Motor neuron (in vitro differentiated cells): Measurements from ENCODE around the gene HHATL. TPM values are rescaled to one million over a fixed set of nuclear protein-coding genes. Genes with fewer than 3 reads are reported as not detected.
A peak's percentile ranks its signal among the peaks of the same experiment; 100 is the strongest.

Experiments used
- ATAC-seq, 8 experiments: fragments of 200-7000 bp; cut with Tn5 transposase; replicated peaks in 6 of 8; 2 replicates each; pipeline ENCODE4 v1.8.0; 2021; ENCODE audit warnings: mild to moderate bottlenecking in 8 of 8, moderate library complexity in 8 of 8
- H3K27ac ChIP-seq, 2 donors: fragments of 250-450 bp; sonication (Bioruptor Pico); 2 replicates each; pipeline ENCODE4 v1.9.0; 2021; ENCODE audit warnings: antibody characterized with exemption in 2 of 2, mild to moderate bottlenecking in 2 of 2, moderate library complexity in 1 of 2
- H3K4me1 ChIP-seq, 2 donors: fragments of 250-450 bp; sonication (Bioruptor Pico); replicated peaks in 1 of 2; 2 replicates each; pipeline ENCODE4 v1.6.1; 2021; ENCODE audit warnings: antibody characterized with exemption in 2 of 2, mild to moderate bottlenecking in 2 of 2, moderate library complexity in 1 of 2
- H3K4me3 ChIP-seq, 5 donors: fragments of 250-450 bp; sonication (Bioruptor Pico); 2 replicates each; pipeline ENCODE4 v1.9.0; 2021; ENCODE audit warnings: antibody characterized with exemption in 5 of 5, mild to moderate bottlenecking in 5 of 5, moderate library complexity in 4 of 5
- WGBS, 10 experiments: fragments of 450-650 bp; shearing (Covaris generic); methylation state at CpG; one replicate each; pipeline ENCODE4 v1.0.0; 2022; 5-methylcytosine and 5-hydroxymethylcytosine counted together
- in situ Hi-C, 9 experiments: fragments of 400-800 bp; cut with MboI; loops; one replicate each; pipeline ENCODE4 v1.15.0; 2021; ENCODE audit warnings: low sequenced_read_pairs in 9 of 9, low pct_unique_long_range_greater_than_20kb in 2 of 9; ENCODE audit not compliant: unreplicated experiment in 9 of 9
- total RNA-seq, 8 experiments: library from RNA; unstranded; fragments of 300-600 nt; gene quantifications; 2 replicates each; pipeline versions ENCODE4 v1.2.3 to v1.2.4, GENCODE V29; 2022

Gene HHATL
- total RNA-seq, 8 experiments from 2014 or later, result 0.22 to 2.6 (median 1.2) TPM; not detected in 2

DNA sequence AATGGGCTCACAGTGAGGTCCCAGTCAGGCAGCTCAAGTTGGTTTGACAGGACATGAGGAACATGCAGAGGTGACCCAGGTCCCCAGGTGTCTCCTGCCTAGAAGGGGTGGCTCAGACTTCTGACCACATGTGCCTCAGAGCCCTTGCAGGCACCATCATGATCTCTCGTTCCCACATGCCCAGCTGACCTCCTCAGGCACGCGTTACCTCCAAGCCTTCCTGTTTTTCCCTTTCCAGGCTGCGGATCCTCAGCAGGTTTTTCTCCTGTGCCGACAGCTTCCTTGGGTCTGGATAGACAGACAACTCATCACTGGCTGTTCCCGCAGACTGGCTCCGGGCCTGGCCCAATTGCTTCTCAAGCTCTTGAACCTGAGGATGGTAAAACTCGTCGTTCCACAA is 40.1 kb upstream of the HHATL start:
- ATAC-seq, result no peak
- 69 to 100% (median 93%) methylated on average over 1 to 8 of the region's 9 CpGs; no CpG with 5 or more reads in 5 of the 10 experiments for WGBS, 10 experiments
- Histone ChIP-seq H3K4me1 (peaks cover 0 to 5% of the 10 kb centered on the region in 2 donors), H3K4me3 (no peak overlapping the region), H3K27ac (no peak overlapping the region)
- in situ Hi-C loops, result loop anchor here in 1 of 9 experiments (10.0 kb wide), 1 partner anchor 88 kb away; the partner anchor contains the start of gene ZBTB47

DNA sequence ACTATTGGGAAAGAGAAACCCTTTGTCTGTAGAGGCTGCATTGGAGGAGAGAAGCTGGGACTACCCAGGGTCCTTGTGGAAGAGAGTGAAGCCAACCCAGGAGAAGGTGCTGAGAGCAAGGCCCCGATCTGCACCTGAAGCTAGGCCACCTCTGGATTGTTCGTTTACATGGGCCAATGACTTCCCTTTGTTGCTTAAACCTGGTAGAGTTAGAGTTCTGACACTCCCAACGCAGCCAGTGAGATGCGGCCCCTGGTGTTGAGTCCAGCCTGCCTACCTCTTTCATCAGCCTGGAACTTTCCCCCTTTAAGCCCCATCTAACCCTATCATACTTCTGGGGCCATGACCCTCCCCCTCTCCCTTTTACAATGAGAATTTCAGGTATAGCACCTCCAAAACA is 39.7 kb upstream of the HHATL start:
- H3K27ac ChIP-seq, result no peak overlapping the region
- H3K4me3 ChIP-seq, result no peak overlapping the region
- ATAC-seq, result no peak
- H3K4me1 ChIP-seq, result peaks cover 0 to 5% of the 10 kb centered on the region in 2 donors
- in situ Hi-C loops, result loop anchor here in 1 of 9 experiments (10.0 kb wide), 1 partner anchor 87 kb away; the partner anchor contains the start of gene ZBTB47
- WGBS, 10 experiments, result 54 to 80% (median 67%) methylated on average over 1 to 3 of the region's 4 CpGs; no CpG with 5 or more reads in 5 of the 10 experiments

DNA sequence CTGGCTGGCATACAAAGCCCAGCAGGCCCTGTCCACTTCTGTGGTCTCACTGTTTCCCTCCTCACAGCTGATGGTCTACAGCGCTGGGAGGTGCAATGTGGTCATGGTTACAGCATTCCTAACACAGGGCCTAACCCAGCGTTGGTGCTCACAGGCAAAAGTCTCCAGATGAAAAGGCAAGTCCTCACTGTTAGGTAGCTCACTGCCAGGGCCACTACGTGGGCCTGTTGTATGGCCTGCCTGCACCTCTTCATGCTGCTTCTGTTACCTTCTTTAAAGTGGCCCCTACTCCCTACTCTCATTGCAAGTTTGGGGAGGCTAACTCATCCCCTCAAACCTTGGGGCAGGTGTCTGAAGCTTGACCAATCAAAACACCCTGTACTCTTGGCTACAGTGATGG is 39.2 kb upstream of the HHATL start:
- in situ Hi-C loops, result loop anchor here in 1 of 9 experiments (10.0 kb wide), 1 partner anchor 87 kb away; the partner anchor contains the start of gene ZBTB47
- Histone ChIP-seq H3K4me1 (peaks cover 0 to 5% of the 10 kb centered on the region in 2 donors), H3K27ac (no peak overlapping the region), H3K4me3 (no peak overlapping the region)
- WGBS, 10 experiments, result 60 to 86% (median 80%) methylated on average over 1 to 2 of the region's 3 CpGs; no CpG with 5 or more reads in 5 of the 10 experiments
- ATAC-seq, result no peak

DNA sequence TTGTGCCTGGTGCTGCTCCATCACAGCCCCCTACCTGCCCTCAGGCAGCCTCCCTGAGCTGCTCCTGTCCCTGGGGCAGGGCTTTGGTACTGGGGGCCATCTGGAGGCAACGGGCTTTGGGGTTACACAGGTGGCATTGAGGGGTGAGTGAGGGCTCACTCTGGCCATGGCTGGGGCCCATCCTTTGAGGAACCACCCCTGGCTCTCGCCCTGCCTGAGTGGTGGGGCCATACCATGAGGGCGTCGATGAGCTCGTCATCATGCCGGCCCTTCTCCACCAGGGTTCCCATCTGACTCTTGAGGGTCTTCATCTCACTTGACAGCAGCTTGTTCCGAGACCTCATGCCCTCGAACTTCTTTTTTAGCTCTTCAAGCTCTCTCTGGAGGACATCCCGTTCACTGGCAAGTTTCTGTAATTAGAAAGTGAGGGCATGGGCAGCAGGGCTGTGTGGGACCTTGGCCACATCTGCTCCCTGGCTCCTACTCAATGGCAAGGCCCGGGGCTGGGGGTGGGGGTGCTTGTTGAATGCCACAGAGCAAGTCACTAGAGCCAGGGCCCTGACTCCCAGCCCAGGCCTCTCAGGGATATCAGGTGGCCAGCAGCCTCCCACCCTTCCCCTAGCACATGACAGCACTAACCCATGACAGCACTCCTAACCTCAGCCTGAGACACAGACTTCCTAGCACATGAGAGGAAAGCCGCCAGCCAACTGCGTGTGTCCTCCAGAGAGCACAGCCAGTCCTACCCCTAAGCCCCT is 37.0 kb upstream of the HHATL start:
- H3K27ac ChIP-seq, result no peak overlapping the region
- H3K4me1 ChIP-seq, result peaks cover 0 to 5% of the 10 kb centered on the region in 2 donors
- WGBS, 10 experiments, result 59 to 96% (median 76%) methylated on average over 3 to 10 of the region's 12 CpGs; no CpG with 5 or more reads in 4 of the 10 experiments
- peak; percentile 22 to 97 (median 77) for ATAC-seq
- H3K4me3 ChIP-seq, result no peak overlapping the region
- in situ Hi-C loops, result loop anchor here in 1 of 9 experiments (10.0 kb wide), 1 partner anchor 85 kb away; the partner anchor contains the start of gene ZBTB47

DNA sequence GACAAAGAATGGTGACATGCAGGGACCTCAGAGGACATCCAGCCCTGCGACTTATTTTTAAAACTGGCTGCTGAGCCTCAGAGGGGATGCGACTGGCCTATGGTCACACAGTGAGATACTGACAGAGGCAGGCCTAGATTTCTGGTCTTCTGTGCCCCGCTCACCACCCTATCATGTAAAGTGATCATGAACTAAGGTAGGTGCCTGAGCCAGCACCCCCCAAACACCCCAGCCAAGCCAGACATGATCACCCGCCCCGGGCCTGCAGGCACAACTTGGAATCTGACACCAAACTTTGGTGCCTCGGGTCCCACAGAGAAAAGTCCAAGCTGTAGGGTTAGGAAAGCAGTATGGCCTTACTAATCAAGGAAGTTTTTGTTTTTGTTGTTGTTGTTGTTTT is 33.9 kb upstream of the HHATL start:
- Histone ChIP-seq H3K4me3 (no peak overlapping the region), H3K27ac (no peak overlapping the region), H3K4me1 (peaks cover 4 to 12% of the 10 kb centered on the region in 2 donors)
- in situ Hi-C loops, result no loop called here
- 40 to 100% (median 79%) methylated on average over 1 to 3 of the region's 6 CpGs; no CpG with 5 or more reads in 4 of the 10 experiments for WGBS, 10 experiments
- no peak for ATAC-seq

DNA sequence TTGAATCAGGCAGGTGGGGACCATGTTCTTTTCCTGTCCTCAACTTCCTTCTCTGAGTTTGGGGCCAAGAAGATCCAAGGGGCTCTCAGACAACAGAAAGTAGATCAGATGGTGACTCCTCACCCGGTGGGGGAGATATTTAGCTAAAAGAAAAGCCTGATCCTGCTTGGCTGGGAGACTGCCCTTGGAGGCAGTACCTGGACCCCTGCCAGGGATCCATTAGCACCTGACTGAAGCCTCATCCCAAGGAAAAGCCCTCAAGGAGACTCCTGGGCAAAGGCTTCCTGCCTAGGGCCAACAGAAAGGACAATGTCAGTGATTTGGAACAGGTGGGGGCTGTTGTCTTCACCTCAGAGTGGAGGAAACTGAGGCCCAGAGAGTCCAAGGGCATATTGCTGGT is 33.5 kb upstream of the HHATL start:
- ATAC-seq, result no peak
- WGBS, 10 experiments, result no CpG with 5 or more reads among the region's 1 CpG
- Histone ChIP-seq H3K27ac (no peak overlapping the region), H3K4me3 (no peak overlapping the region), H3K4me1 (peaks cover 4 to 12% of the 10 kb centered on the region in 2 donors)
- in situ Hi-C loops, result no loop called here

DNA sequence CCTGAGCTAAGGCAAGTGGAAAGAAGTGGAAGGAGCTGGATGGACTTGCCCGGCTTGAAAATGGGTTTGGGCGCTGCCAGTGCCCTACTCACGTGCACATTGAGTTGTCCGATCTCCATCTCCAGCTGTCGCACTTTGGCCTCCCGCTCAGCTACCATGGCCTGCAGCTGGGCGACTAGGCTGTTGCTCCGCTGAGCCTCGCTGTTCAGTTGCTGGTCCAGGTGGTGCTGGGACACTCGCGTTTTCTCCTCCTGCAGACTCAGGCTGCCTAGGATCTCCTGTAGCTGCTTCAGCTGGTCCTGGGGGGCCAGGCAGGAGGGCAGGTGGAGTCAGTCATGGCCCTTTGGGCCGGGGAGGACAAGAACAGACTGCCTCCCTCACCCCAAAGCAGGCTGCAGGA is 33.0 kb upstream of the HHATL start:
- WGBS, 10 experiments, result 67 to 100% (median 90%) methylated on average over 1 to 8 of the region's 12 CpGs; no CpG with 5 or more reads in 1 of the 10 experiments
- no peak overlapping the region for H3K27ac ChIP-seq
- H3K4me1 ChIP-seq, result peaks cover 4 to 12% of the 10 kb centered on the region in 2 donors
- ATAC-seq, result no peak
- no peak overlapping the region for H3K4me3 ChIP-seq
- in situ Hi-C loops, result no loop called here

DNA sequence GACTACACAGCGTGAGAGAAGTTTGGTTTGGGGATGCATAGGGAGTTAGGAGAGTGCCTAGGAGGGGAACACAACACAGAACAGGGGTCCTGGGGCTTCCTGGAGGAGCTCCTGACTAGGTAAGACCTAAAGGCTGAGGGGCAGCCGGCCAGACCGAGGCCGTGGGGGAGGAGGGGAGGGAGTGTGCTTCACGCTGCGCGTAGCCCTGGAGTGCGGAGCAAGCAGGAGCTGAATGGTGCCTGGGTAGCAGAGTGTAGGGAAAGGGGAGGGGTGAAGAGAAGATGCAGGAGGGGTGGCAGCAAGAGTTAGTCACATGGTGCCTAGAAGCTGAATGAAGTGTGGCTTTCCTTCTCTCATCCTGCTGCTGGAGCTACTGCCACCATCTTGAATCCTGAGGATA is 32.4 kb upstream of the HHATL start:
- H3K27ac ChIP-seq, result no peak overlapping the region
- in situ Hi-C loops, result no loop called here
- WGBS, 10 experiments, result 0 to 100% (median 38%) methylated on average over 1 to 4 of the region's 8 CpGs; no CpG with 5 or more reads in 6 of the 10 experiments
- no peak for ATAC-seq
- H3K4me1 ChIP-seq, result peaks cover 4 to 12% of the 10 kb centered on the region in 2 donors
- no peak overlapping the region for H3K4me3 ChIP-seq

DNA sequence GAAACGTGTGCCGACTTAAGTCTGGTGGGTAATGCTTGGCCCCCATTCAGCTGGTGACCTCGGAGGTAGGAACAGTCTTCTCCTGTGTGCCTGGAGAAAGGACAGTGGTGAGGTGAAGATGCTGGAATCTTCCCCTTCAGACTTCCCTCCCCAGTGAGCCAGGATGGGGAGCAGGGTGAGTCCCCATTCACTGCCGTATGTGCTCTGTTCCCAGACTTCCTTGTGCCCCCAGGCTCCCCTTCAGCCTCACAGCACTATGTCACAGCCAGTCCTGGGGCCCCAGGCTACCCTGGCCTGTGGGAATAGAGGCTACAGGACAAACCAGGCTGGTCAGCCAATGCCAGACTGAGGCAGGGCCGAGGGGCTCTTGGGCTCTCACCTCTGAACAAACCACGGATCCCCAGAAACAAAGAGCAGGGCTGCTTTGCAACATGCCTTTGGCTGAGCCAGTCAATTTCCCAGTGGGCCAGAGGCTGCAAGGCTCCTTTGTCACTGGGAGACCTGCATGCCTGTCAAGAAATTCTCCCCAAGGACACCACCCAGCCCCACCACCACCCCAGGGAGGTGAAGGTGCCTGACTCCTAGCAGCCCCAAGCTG is 31.8 kb upstream of the HHATL start:
- no peak overlapping the region for H3K27ac ChIP-seq
- ATAC-seq, result no peak
- in situ Hi-C loops, result no loop called here
- WGBS, 10 experiments, result 20 to 100% (median 60%) methylated on average over 1 to 2 of the region's 6 CpGs; no CpG with 5 or more reads in 5 of the 10 experiments
- no peak overlapping the region for H3K4me3 ChIP-seq
- peaks cover 4 to 12% of the 10 kb centered on the region in 2 donors for H3K4me1 ChIP-seq

DNA sequence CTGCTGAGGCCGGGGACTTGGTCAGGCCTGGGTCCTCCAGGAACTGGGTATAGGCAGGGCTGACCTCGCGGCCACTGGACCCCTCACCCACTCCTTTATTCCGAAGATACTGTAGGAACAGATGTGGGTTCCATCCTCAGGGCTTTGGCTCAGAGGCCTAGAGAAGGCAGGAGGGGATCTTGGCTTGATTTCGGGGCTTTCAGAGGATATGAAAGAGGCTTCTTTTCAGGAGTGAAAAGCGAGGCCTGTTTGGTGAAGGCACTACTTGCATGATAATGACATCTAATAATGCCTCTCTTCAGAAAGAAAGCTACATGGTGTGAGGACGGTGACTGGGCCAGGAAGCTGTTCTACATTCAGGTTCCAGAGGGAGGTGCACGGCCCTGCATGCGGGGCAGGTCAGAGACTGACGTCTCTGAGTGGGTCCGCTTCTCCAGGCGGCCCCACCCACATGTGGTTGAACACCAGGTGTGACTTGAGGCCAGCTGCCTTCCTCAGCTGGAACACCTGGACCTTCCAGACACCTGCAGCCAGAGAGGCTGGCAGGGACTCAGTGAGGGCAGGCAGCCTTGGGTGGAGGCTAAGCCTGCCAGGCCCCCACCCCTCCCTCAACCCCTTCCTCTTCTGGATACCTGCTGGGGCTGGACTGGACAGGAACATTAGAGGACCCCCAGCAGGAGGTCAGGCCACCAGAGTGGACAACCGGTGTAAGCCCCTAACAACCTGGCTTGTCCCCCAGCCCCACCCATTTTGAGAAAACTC is 31.1 kb upstream of the HHATL start:
- in situ Hi-C loops, result no loop called here
- H3K4me3 ChIP-seq, result no peak overlapping the region
- peaks cover 4 to 12% of the 10 kb centered on the region in 2 donors for H3K4me1 ChIP-seq
- peak in 2 of 8 experiments; percentile 12 to 15 for ATAC-seq
- no peak overlapping the region for H3K27ac ChIP-seq
- WGBS, 10 experiments, result 35 to 83% (median 73%) methylated on average over 1 to 7 of the region's 13 CpGs; no CpG with 5 or more reads in 5 of the 10 experiments

DNA sequence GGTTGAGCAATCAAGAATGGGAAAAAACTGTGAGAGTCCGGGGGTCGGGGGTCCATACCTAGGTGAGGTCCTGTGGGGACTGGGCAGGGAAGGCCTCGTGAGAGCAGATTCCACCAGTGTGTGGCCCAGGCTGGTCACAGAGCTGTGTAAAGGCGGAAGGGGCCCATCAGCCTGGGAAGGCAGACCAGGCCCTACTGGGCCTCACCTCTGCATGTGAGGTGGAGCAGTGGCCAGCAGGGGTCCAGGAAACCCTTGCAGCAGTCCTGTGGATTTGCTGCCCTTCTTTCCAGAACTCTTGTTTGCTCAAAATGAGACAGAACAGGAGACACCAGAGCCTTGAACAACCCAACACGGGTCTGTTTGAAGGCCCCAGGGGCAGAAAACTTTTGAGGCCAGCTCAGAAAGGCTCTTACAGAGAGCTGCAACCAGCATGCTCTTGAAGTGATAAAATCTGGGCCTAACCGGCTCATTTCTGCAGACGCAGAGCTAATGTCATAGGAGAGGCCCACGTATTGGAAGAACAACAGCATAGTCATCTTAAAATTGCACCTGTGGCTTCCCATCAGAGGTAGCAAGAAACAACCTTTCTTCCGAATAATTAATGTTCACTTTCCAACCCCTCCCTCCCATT is 30.3 kb upstream of the HHATL start:
- no peak overlapping the region for H3K27ac ChIP-seq
- peaks cover 4 to 12% of the 10 kb centered on the region in 2 donors for H3K4me1 ChIP-seq
- peak in 1 of 8 experiments; percentile 31 for ATAC-seq
- in situ Hi-C loops, result no loop called here
- no peak overlapping the region for H3K4me3 ChIP-seq
- 65 to 100% (median 90%) methylated on average over 1 to 6 of the region's 9 CpGs; no CpG with 5 or more reads in 3 of the 10 experiments for WGBS, 10 experiments

DNA sequence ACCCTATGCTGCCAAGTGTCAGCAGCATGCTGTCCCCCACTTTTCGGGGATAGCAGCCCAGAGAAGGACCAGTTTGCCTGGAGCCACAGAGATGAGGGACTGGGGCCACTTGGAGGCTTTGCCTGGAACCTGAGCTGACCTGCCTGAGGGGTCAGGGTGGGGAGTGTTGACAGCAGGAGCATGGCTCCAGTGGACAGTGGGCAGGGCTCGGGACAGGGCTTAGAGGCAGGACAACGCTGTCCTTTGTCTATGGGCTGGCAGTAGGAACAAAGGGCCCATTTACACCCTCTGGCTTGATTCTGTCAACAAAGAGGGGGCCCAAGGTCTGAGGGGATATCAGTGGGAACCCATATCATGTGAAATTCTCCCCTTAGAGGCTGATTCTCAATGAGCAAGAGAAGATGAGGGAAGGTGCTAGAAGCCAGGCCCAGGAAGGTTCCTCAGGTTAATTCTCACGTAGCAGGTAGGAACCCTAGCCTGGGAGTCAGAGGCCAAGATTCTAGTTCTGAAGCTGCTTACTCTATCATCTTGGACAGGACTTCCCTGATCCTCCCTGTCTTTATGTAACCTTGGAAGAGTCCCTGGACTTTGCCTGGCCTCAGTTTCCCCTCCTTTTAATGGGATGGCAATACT is 29.7 kb upstream of the HHATL start:
- ATAC-seq, result peak in 1 of 8 experiments; percentile 29
- Histone ChIP-seq H3K4me1 (peaks cover 4 to 12% of the 10 kb centered on the region in 2 donors), H3K4me3 (no peak overlapping the region), H3K27ac (no peak overlapping the region)
- in situ Hi-C loops, result no loop called here
- WGBS, 10 experiments, result 14 to 83% (median 75%) methylated on average over 1 to 2 of the region's 4 CpGs; no CpG with 5 or more reads in 7 of the 10 experiments
